ENCODE results near the gene PTPRE.

Gene PTPRE

DNA sequence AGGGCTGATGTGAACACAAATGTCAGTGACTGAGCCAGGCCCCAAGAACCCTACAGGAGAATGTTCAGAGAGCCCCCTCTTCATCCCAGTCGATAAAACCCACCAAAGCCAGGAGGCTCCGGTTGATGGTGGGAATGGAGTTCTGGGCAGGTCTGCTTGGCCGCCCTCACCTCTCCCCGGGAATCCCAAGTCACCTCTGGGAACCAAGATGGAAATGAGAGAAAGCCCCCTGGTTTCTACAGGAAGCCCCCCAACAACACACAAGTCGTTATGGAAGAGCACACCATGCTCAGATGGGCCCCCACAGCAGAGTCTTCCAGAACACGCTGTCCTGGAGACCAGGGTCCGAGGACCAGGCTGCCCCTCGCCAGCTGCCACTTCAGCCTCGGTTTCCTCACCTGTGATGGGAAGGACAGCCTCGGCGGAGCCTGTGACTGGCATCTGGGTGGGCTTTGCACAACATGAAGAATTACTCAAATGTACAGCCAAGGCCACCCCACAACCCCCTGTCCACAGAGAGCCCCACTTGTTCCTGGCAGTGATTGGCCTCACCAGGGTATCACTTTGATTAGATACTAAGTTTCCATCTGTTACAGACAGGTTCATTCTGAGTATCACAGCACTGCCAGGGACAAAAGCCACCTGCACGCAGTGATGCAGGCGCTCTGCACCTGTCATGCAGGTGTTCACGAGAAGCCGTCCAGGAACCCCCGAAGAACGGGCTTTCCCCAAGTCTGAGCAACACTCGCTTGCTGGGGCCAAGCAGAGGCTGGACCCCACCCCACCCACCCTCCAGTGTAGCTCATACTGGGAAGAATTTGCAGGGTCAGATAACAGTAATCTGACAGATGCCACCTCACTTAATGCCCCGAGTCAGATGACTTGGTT, 161.7 kb downstream of the PTPRE start:
- TF ChIP-seq ZFP37 (tag by site-specific recombination; IDR thresholded peaks at IDR 0.05) (no peak), ZNF223 (tag by site-specific recombination; IDR thresholded peaks at IDR 0.05) (no peak), ZNF292 (tag by site-specific recombination; IDR thresholded peaks at IDR 0.05; ENCODE audit: borderline replicate concordance, low read depth) (no peak), ZNF555 (tag by site-specific recombination; conservative IDR thresholded peaks at IDR 0.05) (no peak), ZNF501 (tag by site-specific recombination; IDR thresholded peaks at IDR 0.05) (no peak), ZNF473 (tag by site-specific recombination; IDR thresholded peaks at IDR 0.05) (no peak), ZNF776 (tag by site-specific recombination; IDR thresholded peaks at IDR 0.05; ENCODE audit: borderline replicate concordance) (no peak), ZNF521 (tag by site-specific recombination; IDR thresholded peaks at IDR 0.05) (no peak), KLF1 (tag by site-specific recombination; IDR thresholded peaks at IDR 0.05) (no peak), ZNF571 (tag by site-specific recombination; IDR thresholded peaks at IDR 0.05) (no peak), OVOL3 (tag by site-specific recombination; IDR thresholded peaks at IDR 0.05) (no peak), KLF10 (tag by site-specific recombination; IDR thresholded peaks at IDR 0.05) (no peak), ZXDB (tag by site-specific recombination; IDR thresholded peaks at IDR 0.05) (no peak), ZNF155 (tag by site-specific recombination; IDR thresholded peaks at IDR 0.05) (no peak)
- TF ChIP-seq, protein P1, sequence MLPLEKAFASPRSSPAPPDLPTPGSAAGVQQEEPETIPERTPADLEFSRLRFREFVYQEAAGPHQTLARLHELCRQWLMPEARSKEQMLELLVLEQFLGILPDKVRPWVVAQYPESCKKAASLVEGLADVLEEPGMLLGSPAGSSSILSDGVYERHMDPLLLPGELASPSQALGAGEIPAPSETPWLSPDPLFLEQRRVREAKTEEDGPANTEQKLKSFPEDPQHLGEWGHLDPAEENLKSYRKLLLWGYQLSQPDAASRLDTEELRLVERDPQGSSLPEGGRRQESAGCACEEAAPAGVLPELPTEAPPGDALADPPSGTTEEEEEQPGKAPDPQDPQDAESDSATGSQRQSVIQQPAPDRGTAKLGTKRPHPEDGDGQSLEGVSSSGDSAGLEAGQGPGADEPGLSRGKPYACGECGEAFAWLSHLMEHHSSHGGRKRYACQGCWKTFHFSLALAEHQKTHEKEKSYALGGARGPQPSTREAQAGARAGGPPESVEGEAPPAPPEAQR (tag by site-specific recombination; IDR thresholded peaks at IDR 0.05) = no peak
- TF ChIP-seq, protein P2, sequence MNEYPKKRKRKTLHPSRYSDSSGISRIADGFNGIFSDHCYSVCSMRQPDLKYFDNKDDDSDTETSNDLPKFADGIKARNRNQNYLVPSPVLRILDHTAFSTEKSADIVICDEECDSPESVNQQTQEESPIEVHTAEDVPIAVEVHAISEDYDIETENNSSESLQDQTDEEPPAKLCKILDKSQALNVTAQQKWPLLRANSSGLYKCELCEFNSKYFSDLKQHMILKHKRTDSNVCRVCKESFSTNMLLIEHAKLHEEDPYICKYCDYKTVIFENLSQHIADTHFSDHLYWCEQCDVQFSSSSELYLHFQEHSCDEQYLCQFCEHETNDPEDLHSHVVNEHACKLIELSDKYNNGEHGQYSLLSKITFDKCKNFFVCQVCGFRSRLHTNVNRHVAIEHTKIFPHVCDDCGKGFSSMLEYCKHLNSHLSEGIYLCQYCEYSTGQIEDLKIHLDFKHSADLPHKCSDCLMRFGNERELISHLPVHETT (tag by site-specific recombination; IDR thresholded peaks at IDR 0.05) = no peak
- TF ChIP-seq, protein P3, sequence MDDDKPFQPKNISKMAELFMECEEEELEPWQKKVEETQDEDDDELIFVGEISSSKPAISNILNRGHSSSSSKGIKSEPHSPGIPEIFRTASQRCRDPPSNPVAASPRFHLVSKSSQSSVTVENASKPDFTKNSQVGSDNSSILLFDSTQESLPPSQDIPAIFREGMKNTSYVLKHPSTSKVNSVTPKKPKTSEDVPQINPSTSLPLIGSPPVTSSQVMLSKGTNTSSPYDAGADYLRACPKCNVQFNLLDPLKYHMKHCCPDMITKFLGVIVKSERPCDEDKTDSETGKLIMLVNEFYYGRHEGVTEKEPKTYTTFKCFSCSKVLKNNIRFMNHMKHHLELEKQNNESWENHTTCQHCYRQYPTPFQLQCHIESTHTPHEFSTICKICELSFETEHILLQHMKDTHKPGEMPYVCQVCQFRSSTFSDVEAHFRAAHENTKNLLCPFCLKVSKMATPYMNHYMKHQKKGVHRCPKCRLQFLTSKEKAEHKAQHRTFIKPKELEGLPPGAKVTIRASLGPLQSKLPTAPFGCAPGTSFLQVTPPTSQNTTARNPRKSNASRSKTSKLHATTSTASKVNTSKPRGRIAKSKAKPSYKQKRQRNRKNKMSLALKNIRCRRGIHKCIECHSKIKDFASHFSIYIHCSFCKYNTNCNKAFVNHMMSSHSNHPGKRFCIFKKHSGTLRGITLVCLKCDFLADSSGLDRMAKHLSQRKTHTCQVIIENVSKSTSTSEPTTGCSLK (tag by site-specific recombination; IDR thresholded peaks at IDR 0.05) = no peak
- TF ChIP-seq, protein P4, sequence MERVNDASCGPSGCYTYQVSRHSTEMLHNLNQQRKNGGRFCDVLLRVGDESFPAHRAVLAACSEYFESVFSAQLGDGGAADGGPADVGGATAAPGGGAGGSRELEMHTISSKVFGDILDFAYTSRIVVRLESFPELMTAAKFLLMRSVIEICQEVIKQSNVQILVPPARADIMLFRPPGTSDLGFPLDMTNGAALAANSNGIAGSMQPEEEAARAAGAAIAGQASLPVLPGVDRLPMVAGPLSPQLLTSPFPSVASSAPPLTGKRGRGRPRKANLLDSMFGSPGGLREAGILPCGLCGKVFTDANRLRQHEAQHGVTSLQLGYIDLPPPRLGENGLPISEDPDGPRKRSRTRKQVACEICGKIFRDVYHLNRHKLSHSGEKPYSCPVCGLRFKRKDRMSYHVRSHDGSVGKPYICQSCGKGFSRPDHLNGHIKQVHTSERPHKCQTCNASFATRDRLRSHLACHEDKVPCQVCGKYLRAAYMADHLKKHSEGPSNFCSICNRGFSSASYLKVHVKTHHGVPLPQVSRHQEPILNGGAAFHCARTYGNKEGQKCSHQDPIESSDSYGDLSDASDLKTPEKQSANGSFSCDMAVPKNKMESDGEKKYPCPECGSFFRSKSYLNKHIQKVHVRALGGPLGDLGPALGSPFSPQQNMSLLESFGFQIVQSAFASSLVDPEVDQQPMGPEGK (tag by site-specific recombination; IDR thresholded peaks at IDR 0.05) = no peak
- TF ChIP-seq, protein P5, sequence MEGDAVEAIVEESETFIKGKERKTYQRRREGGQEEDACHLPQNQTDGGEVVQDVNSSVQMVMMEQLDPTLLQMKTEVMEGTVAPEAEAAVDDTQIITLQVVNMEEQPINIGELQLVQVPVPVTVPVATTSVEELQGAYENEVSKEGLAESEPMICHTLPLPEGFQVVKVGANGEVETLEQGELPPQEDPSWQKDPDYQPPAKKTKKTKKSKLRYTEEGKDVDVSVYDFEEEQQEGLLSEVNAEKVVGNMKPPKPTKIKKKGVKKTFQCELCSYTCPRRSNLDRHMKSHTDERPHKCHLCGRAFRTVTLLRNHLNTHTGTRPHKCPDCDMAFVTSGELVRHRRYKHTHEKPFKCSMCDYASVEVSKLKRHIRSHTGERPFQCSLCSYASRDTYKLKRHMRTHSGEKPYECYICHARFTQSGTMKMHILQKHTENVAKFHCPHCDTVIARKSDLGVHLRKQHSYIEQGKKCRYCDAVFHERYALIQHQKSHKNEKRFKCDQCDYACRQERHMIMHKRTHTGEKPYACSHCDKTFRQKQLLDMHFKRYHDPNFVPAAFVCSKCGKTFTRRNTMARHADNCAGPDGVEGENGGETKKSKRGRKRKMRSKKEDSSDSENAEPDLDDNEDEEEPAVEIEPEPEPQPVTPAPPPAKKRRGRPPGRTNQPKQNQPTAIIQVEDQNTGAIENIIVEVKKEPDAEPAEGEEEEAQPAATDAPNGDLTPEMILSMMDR (tag by site-specific recombination; IDR thresholded peaks at IDR 0.05) = no peak
- CTCF ChIA-PET = interaction anchor here (0.5 to 4.9 kb wide), 44 partner anchors 10 to 1909 kb away, joined by 3 to 57 read pairs (median 5); partner anchors contain the start of genes CLRN3 and PTPRE
- POLR2A ChIA-PET = interaction anchor here (1.0 kb wide), 1 partner anchor 33 kb away, joined by 3 read pairs; no protein-coding TSS in a partner anchor

More for the DNA sequence above, 161.7 kb downstream of the PTPRE start:
- Histone ChIP-seq H3K9me3 (ENCODE audit: control insufficient read depth, insufficient read depth, low read depth, low read length) (no peaks in the 10 kb centered on the region), H3K4me3 (ENCODE audit: low read depth, low read length) (no peak overlapping the region), H3K36me3 (ENCODE audit: control insufficient read depth in 2 of 2, insufficient read depth in 1 of 2, low read length in 2 of 2) (peaks cover 5 to 56% of the 10 kb centered on the region in 2 experiments; a peak in 2 of 3 replicates), H3K27ac (ENCODE audit: extremely low read depth, low read depth, low read length) (no peak overlapping the region), H3K4me1 (ENCODE audit: control insufficient read depth, insufficient read depth, low read length) (no peaks in the 10 kb centered on the region)
